ENCODE data around the gene CDK11B. TPM values are rescaled to one million over a fixed set of nuclear protein-coding genes. Genes with fewer than 3 reads are reported as not detected.

CDK11B gene
- total RNA-seq, 4 donors from 2014 or later: 27.2 to 68.9 (median 33.0) TPM

- DNase-seq (ENCODE audit: extremely low spot score): no peak
- intact Hi-C loops (cut with DNase I): no loop called here
- H3K36me3 ChIP-seq: peaks cover 21 to 36% (median 29%) of the 10 kb centered on the region in 4 donors
- H3K27ac ChIP-seq (replicated peaks in 1 of 4): peak within 1 kb of the TSS; percentile 77 to 87 (median 82)
- H3K4me3 ChIP-seq: peak within 1 kb of the TSS; percentile 41 to 54 (median 46)
- H3K4me1 ChIP-seq: peaks cover 10 to 26% (median 25%) of the 10 kb centered on the region in 4 donors
- no peak for TF ChIP-seq POLR2AphosphoS5 (IDR thresholded peaks at IDR 0.05)
- 6% methylated on average over 14 of the region's 48 CpGs for WGBS
- H3K27me3 ChIP-seq: peaks cover 10 to 44% (median 22%) of the 10 kb centered on the region in 4 donors
- H3K9me3 ChIP-seq: no peaks in the 10 kb centered on the region
These were observed 26.9 kb downstream of the CDK11B start, which contains the start of gene MMP23B for GRCh38 chr1:1631782-1632420. Gene MMP23B, plus strand, starts transcription at chr1:1632173. Its CDS starts 46 bp downstream, at chr1:1632219.

GRCh38 chr1:1630965-1631781 lies 27.6 kb downstream of the CDK11B start:
- Histone ChIP-seq H3K27ac (replicated peaks in 1 of 4) (peak overlapping the region; percentile 77 to 87 (median 82)), H3K4me3 (peak overlapping the region; percentile 41 to 54 (median 46)), H3K27me3 (peaks cover 10 to 44% (median 22%) of the 10 kb centered on the region in 4 donors), H3K4me1 (peaks cover 10 to 26% (median 25%) of the 10 kb centered on the region in 4 donors), H3K36me3 (peaks cover 14 to 36% (median 27%) of the 10 kb centered on the region in 4 donors), H3K9me3 (no peaks in the 10 kb centered on the region)
- no peak for DNase-seq (ENCODE audit: extremely low spot score)
- 3% methylated on average over 33 of the region's 79 CpGs for WGBS
- intact Hi-C loops (cut with DNase I): no loop called here
- TF ChIP-seq CTCF (IDR thresholded peaks at IDR 0.05) (no peak), POLR2AphosphoS5 (IDR thresholded peaks at IDR 0.05) (peak; percentile 6 to 38)

- intact Hi-C loops (cut with DNase I): no loop called here
- Histone ChIP-seq H3K4me1 (peaks cover 12 to 26% (median 25%) of the 10 kb centered on the region in 4 donors), H3K4me3 (peak overlapping the region; percentile 41 to 54 (median 46)), H3K9me3 (no peaks in the 10 kb centered on the region), H3K27ac (replicated peaks in 1 of 4) (peak overlapping the region; percentile 77 to 87 (median 82)), H3K27me3 (peaks cover 10 to 44% (median 22%) of the 10 kb centered on the region in 4 donors), H3K36me3 (peaks cover 14 to 43% (median 29%) of the 10 kb centered on the region in 4 donors)
- TF ChIP-seq POLR2AphosphoS5 (IDR thresholded peaks at IDR 0.05) (peak; percentile 56 to 64), CTCF (IDR thresholded peaks at IDR 0.05) (no peak)
- DNase-seq (ENCODE audit: extremely low spot score): peak; percentile 93
- WGBS: 25% methylated on average over 13 of the region's 81 CpGs
These were observed 28.4 kb downstream of the CDK11B start for GRCh38 chr1:1630191-1630964.

- H3K36me3 ChIP-seq: peaks cover 14 to 51% (median 33%) of the 10 kb centered on the region in 4 donors
- TF ChIP-seq CTCF (IDR thresholded peaks at IDR 0.05): no peak
- TF ChIP-seq POLR2AphosphoS5 (IDR thresholded peaks at IDR 0.05): no peak
- TF ChIP-seq EP300 (IDR thresholded peaks at IDR 0.05): no peak
- TF ChIP-seq POLR2A (IDR thresholded peaks at IDR 0.05; ENCODE audit: low read depth): no peak
- H3K4me3 ChIP-seq: peak overlapping the region in 2 of 4 donors; percentile 41 to 54
- no peak for DNase-seq (ENCODE audit: extremely low spot score)
- 56% methylated on average over 27 of the region's 48 CpGs for WGBS
- H3K4me1 ChIP-seq: peaks cover 14 to 26% (median 25%) of the 10 kb centered on the region in 4 donors
- H3K27ac ChIP-seq (replicated peaks in 1 of 4): peak overlapping the region in 3 of 4 donors; percentile 81 to 87 (median 84)
- H3K27me3 ChIP-seq: peaks cover 10 to 44% (median 22%) of the 10 kb centered on the region in 4 donors
- intact Hi-C loops (cut with DNase I): no loop called here
- H3K9me3 ChIP-seq: no peaks in the 10 kb centered on the region
These were observed 29.2 kb downstream of the CDK11B start for GRCh38 chr1:1629430-1630190.

All from esophagus muscularis mucosa (tissue), 4 donors.